GM21390 (cell line): ENCODE results near the gene GNG13.
"Not testable (repeated sequence)": the region's sequence is repeated elsewhere in the genome, so short reads cannot be mapped to it uniquely, and the experiment has no call there.

Source experiments
- ATAC-seq: cut with Tn5 transposase; IDR thresholded peaks from one replicate; pipeline ENCODE4 v1.9.1; 2021; ENCODE audit not compliant: unreplicated experiment

Gene GNG13

GRCh38 chr16:780296-780695 is 20.2 kb downstream of the GNG13 start:
- no peak for ATAC-seq

- ATAC-seq, result no peak
Measured at GRCh38 chr16:779561-779960, 21.0 kb downstream of the GNG13 start.

GRCh38 chr16:778909-779527 is 21.5 kb downstream of the GNG13 start:
- no peak for ATAC-seq

- no peak for ATAC-seq
Measured at GRCh38 chr16:778447-778846, 22.1 kb downstream of the GNG13 start.

GRCh38 chr16:777826-778225 is 22.7 kb downstream of the GNG13 start:
- ATAC-seq, result no peak

- no peak for ATAC-seq
Measured at GRCh38 chr16:776824-777223, 23.7 kb downstream of the GNG13 start.

- ATAC-seq, result not testable (repeated sequence)
Measured at GRCh38 chr16:776298-776697, 24.2 kb downstream of the GNG13 start.

- no peak for ATAC-seq
Measured at GRCh38 chr16:775236-775796, 25.2 kb downstream of the GNG13 start.

- no peak for ATAC-seq
Measured at GRCh38 chr16:774086-775001, 26.2 kb downstream of the GNG13 start.

GRCh38 chr16:772959-773358 is 27.6 kb downstream of the GNG13 start:
- no peak for ATAC-seq

- no peak for ATAC-seq
Measured at GRCh38 chr16:770411-770810, 30.1 kb downstream of the GNG13 start.

GRCh38 chr16:769934-770333 is 30.6 kb downstream of the GNG13 start:
- ATAC-seq, result no peak

- ATAC-seq, result no peak
Measured at GRCh38 chr16:769184-769784, 31.2 kb downstream of the GNG13 start.

GRCh38 chr16:768428-768827 is 32.1 kb downstream of the GNG13 start:
- ATAC-seq, result no peak

- ATAC-seq, result no peak
Measured at GRCh38 chr16:767743-768235, 32.7 kb downstream of the GNG13 start.

GRCh38 chr16:766820-767640 is 33.5 kb downstream of the GNG13 start:
- no peak for ATAC-seq

- ATAC-seq, result no peak
Measured at GRCh38 chr16:766008-766819, 34.3 kb downstream of the GNG13 start.

- no peak for ATAC-seq
Measured at GRCh38 chr16:765488-765865, 35.1 kb downstream of the GNG13 start.

GRCh38 chr16:764848-765487 is 35.6 kb downstream of the GNG13 start:
- no peak for ATAC-seq
